Measurements from ENCODE around the gene GALNT2. TPM values are rescaled to one million over a fixed set of nuclear protein-coding genes. Genes with fewer than 3 reads are reported as not detected.

GALNT2 gene
- total RNA-seq, 2 experiments from 2014 or later: 59.8 to 62.4 TPM

DNA sequence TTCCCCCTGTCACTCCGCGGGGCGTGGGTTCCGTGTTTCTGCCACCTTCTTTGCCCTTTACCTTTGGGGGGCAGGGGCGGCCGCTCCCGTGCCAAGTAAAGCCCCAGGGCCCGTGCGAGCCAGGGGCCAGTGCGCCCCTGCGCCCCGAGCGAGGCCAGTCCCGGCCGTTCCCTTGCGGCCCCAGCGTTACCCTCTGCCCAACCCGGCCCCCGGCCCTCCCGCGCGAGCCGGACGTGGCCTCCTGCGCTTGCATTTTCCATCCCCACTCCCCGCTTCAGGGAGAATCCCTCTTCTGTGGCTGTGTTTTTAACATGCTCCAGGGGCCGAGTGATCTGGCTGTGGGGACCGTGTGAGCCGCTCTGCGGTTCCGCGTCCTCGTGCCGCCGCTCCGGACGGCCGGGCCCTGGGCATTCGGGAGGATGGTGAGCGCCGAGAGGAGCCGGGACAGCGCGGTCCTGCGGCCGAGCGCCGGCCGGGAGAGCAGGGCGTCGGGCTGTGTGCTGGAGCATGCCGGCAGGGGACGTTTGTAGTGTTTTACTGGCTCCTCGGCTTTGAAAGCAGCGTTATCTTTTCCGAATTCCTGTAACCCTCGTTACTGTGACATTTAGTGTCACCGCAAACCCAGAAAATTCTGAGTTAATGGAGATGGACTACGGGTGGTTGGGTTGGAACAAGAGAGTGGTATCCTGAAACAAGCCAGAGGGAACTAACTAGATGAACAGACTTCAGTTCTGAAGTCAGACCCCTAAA lies 1.0 kb downstream of the GALNT2 start:
- intact Hi-C loops (cut with micrococcal nuclease): loop anchor here (1.0 to 5.0 kb wide), 7 partner anchors 9 to 727 kb away; no protein-coding TSS in a partner anchor
- H3K27ac Mint-ChIP-seq: peak overlapping the region; percentile 83
- CTCF ChIA-PET: interaction anchor here (0.5 kb wide), 1 partner anchor 9 kb away, joined by 4 read pairs; no protein-coding TSS in a partner anchor

GRCh38 chr1:230068621-230068873 lies 1.5 kb downstream of the GALNT2 start:
- intact Hi-C loops (cut with micrococcal nuclease): loop anchor here (1.0 to 5.0 kb wide), 3 partner anchors 9 to 406 kb away; no protein-coding TSS in a partner anchor
- H3K36me3 Mint-ChIP-seq (ENCODE audit: low read depth): peaks cover 4% of the 10 kb centered on the region
- H3K27ac Mint-ChIP-seq: peak overlapping the region; percentile 83
- CTCF ChIA-PET: interaction anchor here (0.5 kb wide), 1 partner anchor 9 kb away, joined by 4 read pairs; no protein-coding TSS in a partner anchor
- peaks cover 2% of the 10 kb centered on the region for H3K9me3 Mint-ChIP-seq
- H3K4me1 Mint-ChIP-seq (ENCODE audit: low read depth): peaks cover 60% of the 10 kb centered on the region
- DNase-seq: no peak
- H3K4me3 Mint-ChIP-seq: peak overlapping the region; percentile 88
- no peaks in the 10 kb centered on the region for H3K27me3 Mint-ChIP-seq (ENCODE audit: low read depth)

More for the DNA sequence above, 1.0 kb downstream of the GALNT2 start:
- peak; percentile 49 for DNase-seq
- H3K4me3 Mint-ChIP-seq: peak overlapping the region; percentile 88
- H3K9me3 Mint-ChIP-seq: peaks cover 2% of the 10 kb centered on the region
- peaks cover 4% of the 10 kb centered on the region for H3K36me3 Mint-ChIP-seq (ENCODE audit: low read depth)
- H3K4me1 Mint-ChIP-seq (ENCODE audit: low read depth): peaks cover 55% of the 10 kb centered on the region
- H3K27me3 Mint-ChIP-seq (ENCODE audit: low read depth): no peaks in the 10 kb centered on the region

DNA sequence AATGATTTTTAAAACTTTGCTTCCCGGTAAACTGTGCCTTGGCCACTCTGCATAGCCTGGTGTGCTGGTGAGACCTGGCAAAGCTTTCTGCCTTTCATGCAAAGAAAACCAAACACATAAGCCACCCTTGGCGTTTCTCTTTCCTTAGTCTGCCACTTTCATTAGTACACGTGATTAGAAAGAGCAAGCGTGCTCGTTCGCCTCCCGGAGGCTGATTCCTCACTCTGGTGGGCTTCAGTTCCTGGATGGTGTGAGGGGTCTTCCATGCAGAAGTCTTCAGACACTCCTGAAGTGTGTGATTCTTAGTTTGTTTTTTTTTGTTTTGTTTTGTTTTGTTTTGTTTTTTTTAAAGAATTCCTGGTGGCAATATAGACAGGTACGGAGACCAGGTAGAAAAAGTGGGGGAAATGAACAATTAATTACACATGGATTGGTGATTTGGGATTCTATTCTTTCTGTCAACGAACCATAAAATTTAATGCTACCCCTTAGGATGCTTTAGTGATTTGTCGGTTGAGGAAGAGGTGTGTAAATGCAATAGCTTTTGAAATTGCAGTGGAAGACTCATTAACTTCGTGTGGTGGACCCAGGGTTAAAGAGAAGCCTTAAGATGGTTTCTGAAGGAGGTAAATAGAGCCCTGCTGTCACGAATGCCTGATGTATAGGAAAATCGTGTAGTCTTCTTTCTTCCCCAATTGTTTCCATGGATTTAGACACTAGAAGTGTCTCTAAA lies 2.1 kb downstream of the GALNT2 start:
- H3K27ac Mint-ChIP-seq: peak overlapping the region; percentile 70
- CTCF ChIA-PET: interaction anchor here (0.5 to 0.7 kb wide), 4 partner anchors 8 to 209 kb away, joined by 3 to 5 read pairs (median 4); no protein-coding TSS in a partner anchor
- DNase-seq: peak; percentile 37
- H3K4me1 Mint-ChIP-seq (ENCODE audit: low read depth): peaks cover 63% of the 10 kb centered on the region
- H3K9me3 Mint-ChIP-seq: peaks cover 2% of the 10 kb centered on the region
- H3K4me3 Mint-ChIP-seq: peak overlapping the region; percentile 88
- intact Hi-C loops (cut with micrococcal nuclease): loop anchor here (1.0 to 5.0 kb wide), 4 partner anchors 8 to 407 kb away; no protein-coding TSS in a partner anchor
- H3K27me3 Mint-ChIP-seq (ENCODE audit: low read depth): no peaks in the 10 kb centered on the region
- H3K36me3 Mint-ChIP-seq (ENCODE audit: low read depth): peaks cover 4% of the 10 kb centered on the region

GRCh38 chr1:230069796-230070195 lies 2.8 kb downstream of the GALNT2 start:
- Mint-ChIP-seq H3K27me3 (ENCODE audit: low read depth) (no peaks in the 10 kb centered on the region), H3K27ac (no peak overlapping the region), H3K36me3 (ENCODE audit: low read depth) (peaks cover 4% of the 10 kb centered on the region), H3K4me1 (ENCODE audit: low read depth) (peaks cover 65% of the 10 kb centered on the region), H3K4me3 (peak overlapping the region; percentile 10), H3K9me3 (peaks cover 2% of the 10 kb centered on the region)
- intact Hi-C loops (cut with micrococcal nuclease): loop anchor here (1.0 to 5.0 kb wide), 3 partner anchors 15 to 407 kb away; no protein-coding TSS in a partner anchor
- CTCF ChIA-PET: interaction anchor here (0.5 to 0.7 kb wide), 3 partner anchors 40 to 208 kb away, joined by 3 to 5 read pairs (median 3); no protein-coding TSS in a partner anchor
- DNase-seq: peak; percentile 29

DNA sequence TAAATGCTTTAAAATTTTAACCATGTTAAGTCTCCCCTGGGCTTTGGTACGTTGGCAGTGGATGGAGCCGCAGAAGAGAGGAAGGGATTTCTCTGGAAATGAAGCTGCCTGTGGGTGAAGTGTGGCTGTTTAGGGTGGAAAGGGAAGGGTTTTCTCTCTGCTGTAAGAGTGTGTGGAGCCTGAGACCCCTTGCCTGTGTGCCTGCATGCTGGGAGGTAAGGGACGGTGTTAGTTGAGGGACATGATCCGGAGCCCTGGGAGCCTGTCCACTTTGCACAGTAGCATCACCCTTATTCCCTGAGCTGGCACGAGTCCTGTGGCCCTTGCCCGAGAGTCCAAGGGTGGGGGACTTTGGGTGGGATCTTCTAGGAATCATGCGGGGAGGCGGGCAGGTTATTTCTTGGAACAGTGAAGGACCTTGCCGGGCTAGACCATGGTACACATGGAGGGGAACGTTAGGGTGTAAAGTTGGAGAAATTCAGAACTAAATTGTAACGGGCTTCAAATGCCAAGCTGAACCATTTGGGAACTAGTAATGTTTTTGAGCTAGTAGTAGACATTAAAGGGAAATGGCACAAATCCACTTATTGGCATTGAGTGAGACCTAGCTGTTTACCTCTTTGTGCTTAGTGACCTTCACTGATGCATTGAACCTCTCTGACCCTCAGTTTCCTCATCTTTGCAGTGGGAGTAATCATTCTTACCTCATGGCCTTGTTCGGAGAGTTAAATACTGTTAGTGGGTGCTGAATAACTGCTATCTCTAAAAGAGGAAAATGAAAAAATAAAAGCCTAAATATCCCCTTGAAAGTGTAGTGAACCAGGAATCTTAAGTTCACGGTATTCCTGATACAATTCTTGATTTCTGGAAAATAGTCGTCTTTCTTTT lies 3.5 kb downstream of the GALNT2 start:
- Mint-ChIP-seq H3K4me3 (no peak overlapping the region), H3K4me1 (ENCODE audit: low read depth) (peaks cover 65% of the 10 kb centered on the region), H3K9me3 (no peaks in the 10 kb centered on the region), H3K36me3 (ENCODE audit: low read depth) (peaks cover 5% of the 10 kb centered on the region), H3K27me3 (ENCODE audit: low read depth) (no peaks in the 10 kb centered on the region), H3K27ac (no peak overlapping the region)
- CTCF ChIA-PET: interaction anchor here (0.8 kb wide), 1 partner anchor 11 kb away, joined by 3 read pairs; no protein-coding TSS in a partner anchor
- intact Hi-C loops (cut with micrococcal nuclease): no loop called here
- DNase-seq: no peak

- Mint-ChIP-seq H3K4me1 (ENCODE audit: low read depth) (peaks cover 68% of the 10 kb centered on the region), H3K27me3 (ENCODE audit: low read depth) (no peaks in the 10 kb centered on the region), H3K9me3 (no peaks in the 10 kb centered on the region), H3K36me3 (ENCODE audit: low read depth) (peaks cover 12% of the 10 kb centered on the region), H3K4me3 (no peak overlapping the region), H3K27ac (no peak overlapping the region)
- intact Hi-C loops (cut with micrococcal nuclease): no loop called here
- DNase-seq: no peak
- CTCF ChIA-PET: no interaction called here
Measured at GRCh38 chr1:230071316-230071715, 4.3 kb downstream of the GALNT2 start.

DNA sequence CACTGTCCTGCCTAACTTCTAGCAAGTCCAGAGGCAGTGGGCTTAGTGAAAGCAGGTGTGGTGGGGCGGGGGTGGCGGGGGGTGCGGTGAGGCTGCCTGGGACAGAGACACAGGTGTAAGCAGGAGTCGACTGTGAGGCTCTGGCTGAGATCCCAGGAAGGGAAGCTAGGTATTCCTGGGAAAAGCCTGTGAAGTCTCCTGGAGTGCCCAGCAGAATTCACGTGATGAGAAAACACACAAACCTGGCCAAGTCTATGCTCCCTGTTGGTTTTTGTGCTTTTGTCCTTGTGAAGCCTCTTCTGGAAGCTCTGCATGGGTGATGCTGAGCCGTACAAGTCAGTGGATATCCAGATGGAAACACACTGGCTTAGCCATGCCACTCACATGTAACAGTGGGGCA lies 5.3 kb downstream of the GALNT2 start:
- Mint-ChIP-seq H3K4me3 (no peak overlapping the region), H3K9me3 (no peaks in the 10 kb centered on the region), H3K36me3 (ENCODE audit: low read depth) (peaks cover 21% of the 10 kb centered on the region), H3K27me3 (ENCODE audit: low read depth) (no peaks in the 10 kb centered on the region), H3K27ac (no peak overlapping the region), H3K4me1 (ENCODE audit: low read depth) (peaks cover 75% of the 10 kb centered on the region)
- CTCF ChIA-PET: interaction anchor here (0.6 kb wide), 1 partner anchor 41 kb away, joined by 5 read pairs; no protein-coding TSS in a partner anchor
- intact Hi-C loops (cut with micrococcal nuclease): no loop called here
- DNase-seq: no peak

- Mint-ChIP-seq H3K9me3 (no peaks in the 10 kb centered on the region), H3K4me1 (ENCODE audit: low read depth) (peaks cover 80% of the 10 kb centered on the region), H3K27me3 (ENCODE audit: low read depth) (no peaks in the 10 kb centered on the region), H3K27ac (no peak overlapping the region), H3K4me3 (no peak overlapping the region), H3K36me3 (ENCODE audit: low read depth) (peaks cover 22% of the 10 kb centered on the region)
- DNase-seq: no peak
- CTCF ChIA-PET: no interaction called here
- intact Hi-C loops (cut with micrococcal nuclease): loop anchor here (1.0 kb wide), 1 partner anchor 11 kb away; no protein-coding TSS in a partner anchor
Measured at GRCh38 chr1:230072866-230073265, 5.8 kb downstream of the GALNT2 start.

DNA sequence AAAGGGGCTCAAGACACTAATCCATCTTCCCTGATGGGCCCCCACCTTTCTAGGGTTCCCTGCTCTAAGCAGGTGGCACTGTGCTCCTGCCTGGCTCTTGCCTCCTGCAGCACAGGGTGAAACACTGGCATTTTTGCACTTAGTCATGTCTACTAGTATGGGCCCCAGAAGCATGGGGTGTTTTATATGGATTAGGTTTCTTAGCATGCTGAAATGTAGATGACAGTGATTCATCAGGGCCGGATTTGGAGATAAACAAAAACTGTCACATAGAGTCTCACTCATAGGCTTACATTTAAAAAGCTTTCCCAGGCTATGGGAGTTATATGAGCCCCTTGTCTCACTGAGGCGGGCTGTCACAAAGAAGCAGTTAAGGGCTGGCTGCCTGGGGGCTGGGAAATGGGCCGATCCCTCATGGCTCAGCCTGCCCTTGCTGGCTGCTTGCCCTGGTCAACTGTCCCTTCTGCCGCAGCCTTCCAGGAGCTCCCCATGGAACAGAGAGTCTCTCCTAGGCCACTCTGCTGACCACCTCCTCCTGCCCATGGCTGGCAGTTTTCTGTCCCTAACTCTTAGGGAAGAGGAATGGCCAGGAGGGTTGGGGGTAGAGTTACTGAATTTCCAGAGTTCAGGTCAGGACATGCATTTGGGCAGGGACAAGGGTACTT lies 6.5 kb downstream of the GALNT2 start:
- CTCF ChIA-PET: no interaction called here
- no peak overlapping the region for H3K4me3 Mint-ChIP-seq

DNA sequence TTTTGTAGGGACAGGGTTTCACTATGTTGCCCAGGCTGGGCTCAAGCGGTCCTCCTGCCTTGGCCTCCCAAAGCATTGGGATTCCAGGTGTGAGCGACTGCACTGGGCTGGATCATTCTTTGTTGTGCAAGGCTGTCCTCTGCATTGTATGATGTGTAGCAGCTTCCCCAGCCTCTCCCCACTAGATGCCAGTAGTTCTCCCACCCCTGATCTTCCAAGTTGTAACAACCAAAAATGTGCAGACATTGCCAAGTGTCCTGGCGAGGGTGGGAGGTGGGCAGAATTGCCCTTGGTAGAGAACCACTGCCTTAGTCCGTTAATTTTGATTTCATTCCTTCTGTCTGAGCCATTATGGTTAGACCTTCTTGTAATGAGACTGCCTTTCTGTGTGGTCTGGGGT lies 7.2 kb downstream of the GALNT2 start:
- H3K27me3 Mint-ChIP-seq (ENCODE audit: low read depth): no peaks in the 10 kb centered on the region
- CTCF ChIA-PET: no interaction called here
- no peak overlapping the region for H3K4me3 Mint-ChIP-seq
- peaks cover 20% of the 10 kb centered on the region for H3K36me3 Mint-ChIP-seq (ENCODE audit: low read depth)
- no peaks in the 10 kb centered on the region for H3K9me3 Mint-ChIP-seq
- intact Hi-C loops (cut with micrococcal nuclease): no loop called here
- peaks cover 73% of the 10 kb centered on the region for H3K4me1 Mint-ChIP-seq (ENCODE audit: low read depth)
- no peak for DNase-seq
- H3K27ac Mint-ChIP-seq: no peak overlapping the region

More for the DNA sequence above, 6.5 kb downstream of the GALNT2 start:
- peaks cover 81% of the 10 kb centered on the region for H3K4me1 Mint-ChIP-seq (ENCODE audit: low read depth)
- H3K27me3 Mint-ChIP-seq (ENCODE audit: low read depth): no peaks in the 10 kb centered on the region
- intact Hi-C loops (cut with micrococcal nuclease): loop anchor here (1.0 kb wide), 1 partner anchor 11 kb away; no protein-coding TSS in a partner anchor
- H3K36me3 Mint-ChIP-seq (ENCODE audit: low read depth): peaks cover 21% of the 10 kb centered on the region
- no peak overlapping the region for H3K27ac Mint-ChIP-seq
- peak; percentile 33 for DNase-seq
- H3K9me3 Mint-ChIP-seq: no peaks in the 10 kb centered on the region

- Mint-ChIP-seq H3K36me3 (ENCODE audit: low read depth) (peaks cover 22% of the 10 kb centered on the region), H3K4me1 (ENCODE audit: low read depth) (peaks cover 72% of the 10 kb centered on the region), H3K9me3 (no peaks in the 10 kb centered on the region), H3K27ac (no peak overlapping the region), H3K4me3 (no peak overlapping the region), H3K27me3 (ENCODE audit: low read depth) (no peaks in the 10 kb centered on the region)
- CTCF ChIA-PET: no interaction called here
- intact Hi-C loops (cut with micrococcal nuclease): no loop called here
- no peak for DNase-seq
Measured at GRCh38 chr1:230074762-230075161, 7.7 kb downstream of the GALNT2 start.
